ENCODE data around the gene RPL27A. TPM values are rescaled to one million over a fixed set of nuclear protein-coding genes. Genes with fewer than 3 reads are reported as not detected.

RPL27A gene
- total RNA-seq, 4 donors from 2014 or later = 921 to 1,566 (median 1,106) TPM

- Histone ChIP-seq H3K36me3 (peaks cover 0 to 65% (median 0%) of the 10 kb centered on the region in 3 donors), H3K27ac (no peak overlapping the region), H3K9me3 (no peaks in the 10 kb centered on the region), H3K27me3 (no peaks in the 10 kb centered on the region), H3K4me3 (no peak overlapping the region), H3K4me1 (peaks cover 0 to 5% (median 0%) of the 10 kb centered on the region in 3 donors)
- DNase-seq = no peak
- TF ChIP-seq CTCF (IDR thresholded peaks at IDR 0.05) (no peak), POLR2A (IDR thresholded peaks at IDR 0.05) (no peak)
- WGBS, 2 donors = 70 to 90% methylated on average over 2 of the region's 2 CpGs
- intact Hi-C loops (cut with DNase I) = no loop called here
Observed at GRCh38 chr11:8739309-8739793, 56.8 kb downstream of the RPL27A start.

Small RNAs within 50 kb of the gene (small RNA-seq; reads per million reads assigned to genes)
- gene SNORA3A (0 reads per million in 4 donors), gene SNORA3B (1.6 to 6.4 (median 4.3) reads per million in 4 donors)

Other genes starting within 250 kb of the RPL27A start
- 1 to 10 TPM in 1 of 4 donors, under 1 TPM in 2, not detected in 1; 0.48 to 2.9 (median 0.56) TPM for gene STK33, start 88.6 kb upstream of the RPL27A start, total RNA-seq
- 1 to 10 TPM; 4.5 to 5.5 (median 4.8) TPM for gene TRIM66, start 127 bp upstream of the RPL27A start, total RNA-seq
- 10 to 100 TPM in 3 of 4 donors, 1 to 10 TPM in 1; 9.8 to 37.2 (median 23.1) TPM for gene AKIP1, start 228.4 kb downstream of the RPL27A start, total RNA-seq